ENCODE measurements around the gene DNAH7. TPM values are rescaled to one million over a fixed set of nuclear protein-coding genes. Genes with fewer than 3 reads are reported as not detected.

DNAH7 gene
- total RNA-seq, 4 donors from 2014 or later: 1.6 to 5.0 (median 3.0) TPM

- H3K4me1 ChIP-seq: no peaks in the 10 kb centered on the region
- TF ChIP-seq POLR2A (IDR thresholded peaks at IDR 0.05): no peak
- no peak overlapping the region for H3K4me3 ChIP-seq
- 94 to 95% methylated on average over 6 of the region's 6 CpGs for WGBS, 2 donors
- H3K9me3 ChIP-seq: no peaks in the 10 kb centered on the region
- no peaks in the 10 kb centered on the region for H3K36me3 ChIP-seq
- H3K27me3 ChIP-seq: no peaks in the 10 kb centered on the region
- no peak for DNase-seq (ENCODE audit: low spot score in 2 of 2)
- no peak overlapping the region for H3K27ac ChIP-seq
These were observed 204.3 kb downstream of the DNAH7 start for GRCh38 chr2:195864316-195864715.

GRCh38 chr2:195863564-195863963 lies 205.1 kb downstream of the DNAH7 start:
- H3K4me3 ChIP-seq: no peak overlapping the region
- H3K36me3 ChIP-seq: no peaks in the 10 kb centered on the region
- no peaks in the 10 kb centered on the region for H3K27me3 ChIP-seq
- H3K4me1 ChIP-seq: no peaks in the 10 kb centered on the region
- H3K9me3 ChIP-seq: no peaks in the 10 kb centered on the region
- WGBS, 2 donors: 41 to 44% methylated on average over 4 of the region's 4 CpGs
- H3K27ac ChIP-seq: no peak overlapping the region
- TF ChIP-seq CTCF (IDR thresholded peaks at IDR 0.05) (no peak), POLR2A (IDR thresholded peaks at IDR 0.05) (no peak), EP300 (IDR thresholded peaks at IDR 0.05) (no peak)
- DNase-seq (ENCODE audit: low spot score in 2 of 2): no peak

GRCh38 chr2:195863121-195863520 lies 205.5 kb downstream of the DNAH7 start:
- Histone ChIP-seq H3K36me3 (no peaks in the 10 kb centered on the region), H3K4me1 (no peaks in the 10 kb centered on the region), H3K4me3 (no peak overlapping the region), H3K27me3 (no peaks in the 10 kb centered on the region), H3K27ac (no peak overlapping the region), H3K9me3 (no peaks in the 10 kb centered on the region)
- 81 to 82% methylated on average over 3 of the region's 3 CpGs for WGBS, 2 donors
- no peak for TF ChIP-seq POLR2A (IDR thresholded peaks at IDR 0.05)
- no peak for TF ChIP-seq EP300 (IDR thresholded peaks at IDR 0.05)
- TF ChIP-seq CTCF (IDR thresholded peaks at IDR 0.05): no peak
- DNase-seq (ENCODE audit: low spot score in 2 of 2): no peak

GRCh38 chr2:195861821-195862220 lies 206.8 kb downstream of the DNAH7 start:
- TF ChIP-seq POLR2A (IDR thresholded peaks at IDR 0.05) (no peak), EP300 (IDR thresholded peaks at IDR 0.05) (no peak), CTCF (IDR thresholded peaks at IDR 0.05) (no peak)
- Histone ChIP-seq H3K27me3 (no peaks in the 10 kb centered on the region), H3K9me3 (no peaks in the 10 kb centered on the region), H3K4me1 (no peaks in the 10 kb centered on the region), H3K4me3 (no peak overlapping the region), H3K27ac (no peak overlapping the region), H3K36me3 (no peaks in the 10 kb centered on the region)
- WGBS, 2 donors: 85 to 87% methylated on average over 5 of the region's 5 CpGs
- no peak for DNase-seq (ENCODE audit: low spot score in 2 of 2)

- 85 to 87% methylated on average over 2 of the region's 2 CpGs for WGBS, 2 donors
- Histone ChIP-seq H3K4me3 (no peak overlapping the region), H3K27ac (no peak overlapping the region), H3K4me1 (no peaks in the 10 kb centered on the region), H3K27me3 (no peaks in the 10 kb centered on the region), H3K9me3 (no peaks in the 10 kb centered on the region), H3K36me3 (no peaks in the 10 kb centered on the region)
- no peak for DNase-seq (ENCODE audit: low spot score in 2 of 2)
- TF ChIP-seq EP300 (IDR thresholded peaks at IDR 0.05): no peak
- no peak for TF ChIP-seq POLR2A (IDR thresholded peaks at IDR 0.05)
- TF ChIP-seq CTCF (IDR thresholded peaks at IDR 0.05): no peak
These were observed 209.1 kb downstream of the DNAH7 start for GRCh38 chr2:195859513-195859912.

- Histone ChIP-seq H3K27ac (no peak overlapping the region), H3K9me3 (no peaks in the 10 kb centered on the region), H3K36me3 (no peaks in the 10 kb centered on the region), H3K4me3 (no peak overlapping the region), H3K4me1 (no peaks in the 10 kb centered on the region), H3K27me3 (no peaks in the 10 kb centered on the region)
- WGBS, 2 donors: 96 to 98% methylated on average over 2 of the region's 2 CpGs
- no peak for DNase-seq (ENCODE audit: low spot score in 2 of 2)
- TF ChIP-seq POLR2A (IDR thresholded peaks at IDR 0.05) (no peak), CTCF (IDR thresholded peaks at IDR 0.05) (no peak), EP300 (IDR thresholded peaks at IDR 0.05) (no peak)
These were observed 211.5 kb downstream of the DNAH7 start for GRCh38 chr2:195857132-195857531.

All from tibial nerve (tissue), 4 donors.